Tongue (tissue), 3 donors: Measurements from ENCODE around the gene CTSH. TPM values are rescaled to one million over a fixed set of nuclear protein-coding genes. Genes with fewer than 3 reads are reported as not detected.
"Not testable (repeated sequence)": the region's sequence is repeated elsewhere in the genome, so short reads cannot be mapped to it uniquely, and the experiment has no call there.

Experiments used
- DNase-seq: peaks from one replicate; pipeline ENCODE4 v3.0.0-alpha.2; 2015
- small RNA-seq: library from RNA; depleted of rRNA; stranded (forward); fragments of <200 nt; gene quantifications from one replicate; pipeline ENCODE3, GENCODE V24; 2014; ENCODE audit warnings: low replicate concordance
- total RNA-seq: library from RNA; depleted of rRNA; stranded (reverse); fragments of >200 nt; gene quantifications from one replicate; pipeline ENCODE4 v1.2.3, GENCODE V29; 2014

Gene CTSH
- total RNA-seq, 1 donor from 2014 or later = 43.0 TPM

GRCh38 chr15:78880242-78880533 is 64.7 kb downstream of the CTSH start:
- DNase-seq = no peak

- no peak for DNase-seq
Measured at GRCh38 chr15:78879517-78880241, 65.2 kb downstream of the CTSH start.

GRCh38 chr15:78878356-78878755 is 66.5 kb downstream of the CTSH start:
- DNase-seq = no peak

GRCh38 chr15:78876954-78877353 is 67.9 kb downstream of the CTSH start:
- DNase-seq = not testable (repeated sequence)

GRCh38 chr15:78875107-78875914 is 69.5 kb downstream of the CTSH start:
- no peak for DNase-seq

GRCh38 chr15:78873793-78874765 is 70.8 kb downstream of the CTSH start:
- DNase-seq = peak; percentile 49

GRCh38 chr15:78872972-78873792 is 71.7 kb downstream of the CTSH start:
- peak; percentile 96 for DNase-seq

- peak; percentile 99 for DNase-seq
Measured at GRCh38 chr15:78872155-78872971, 72.5 kb downstream of the CTSH start, which contains the start of gene MORF4L1. Gene MORF4L1, plus strand, starts transcription at chr15:78872890. Its CDS starts 128 bp downstream, at chr15:78873018.

- not testable (repeated sequence) for DNase-seq
Measured at GRCh38 chr15:78871483-78872127, 73.2 kb downstream of the CTSH start.

Small RNA genes within 50 kb of the gene (small RNA-seq; reads per million reads assigned to genes)
- gene RNU6-415P = not detected

Other genes starting within 250 kb of the CTSH start
- 16.3 TPM for gene ADAMTS7, start 133.6 kb downstream of the CTSH start, total RNA-seq
- gene MORF4L1, start 72.2 kb downstream of the CTSH start, total RNA-seq = 604 TPM
- 0.31 TPM for gene RASGRF1, start 145.7 kb upstream of the CTSH start, total RNA-seq